Left cardiac atrium (tissue), 4 donors: Measurements from ENCODE around the gene WRNIP1. TPM values are rescaled to one million over a fixed set of nuclear protein-coding genes. Genes with fewer than 3 reads are reported as not detected.
"Not testable (repeated sequence)": the region's sequence is repeated elsewhere in the genome, so short reads cannot be mapped to it uniquely, and the experiment has no call there.

ENCODE experiments used
- ATAC-seq, 2 donors: fragments of 200-7000 bp; cut with Tn5 transposase; one replicate each; pipeline ENCODE4 v1.9.1; 2020; ENCODE audit warnings: mild to moderate bottlenecking in 2 of 2, moderate library complexity in 2 of 2
- DNase-seq: peaks from one replicate; pipeline ENCODE4 v3.0.0-alpha.2; 2020
- intact Hi-C, 2 donors: fragments of 100-400 bp; cut with DNase I; formaldehyde crosslinking; loops; one replicate each; pipeline versions ENCODE4 v1.14.1 to v1.15.1; 2022 to 2023
- total RNA-seq, 2 donors: library from RNA; stranded (reverse); fragmentation: NEBNext Ultra II Directional; extraction: Animal tissue kit (Norgen Biotek cat#: 25700); gene quantifications; one replicate each; pipeline ENCODE4 v1.2.1, GENCODE V29; 2021
- donor health status: DM: no; HTN: yes; CAD: no.
- donor health status: DM: no; HTN: yes; CAD: no; lungs with severe emphysema.
- donor health status: DM: yes; HTN: yes; CAD: no.
- donor health status: Dilated cardiomyopathy.

Gene WRNIP1
- total RNA-seq, 2 donors from 2014 or later: 34.8 to 36.9 TPM

GRCh38 chr6:2755456-2755855 is 9.7 kb upstream of the WRNIP1 start:
- ATAC-seq (no peak), DNase-seq (no peak)
- intact Hi-C loops: loop anchor here in 1 of 2 donors (10.0 kb wide), 1 partner anchor 1161 kb away; no protein-coding TSS in a partner anchor

- DNase-seq (no peak), ATAC-seq (no peak)
- intact Hi-C loops: loop anchor here in 1 of 2 donors (10.0 kb wide), 1 partner anchor 1161 kb away; no protein-coding TSS in a partner anchor
These were observed 9.0 kb upstream of the WRNIP1 start for GRCh38 chr6:2756241-2756640.

DNA sequence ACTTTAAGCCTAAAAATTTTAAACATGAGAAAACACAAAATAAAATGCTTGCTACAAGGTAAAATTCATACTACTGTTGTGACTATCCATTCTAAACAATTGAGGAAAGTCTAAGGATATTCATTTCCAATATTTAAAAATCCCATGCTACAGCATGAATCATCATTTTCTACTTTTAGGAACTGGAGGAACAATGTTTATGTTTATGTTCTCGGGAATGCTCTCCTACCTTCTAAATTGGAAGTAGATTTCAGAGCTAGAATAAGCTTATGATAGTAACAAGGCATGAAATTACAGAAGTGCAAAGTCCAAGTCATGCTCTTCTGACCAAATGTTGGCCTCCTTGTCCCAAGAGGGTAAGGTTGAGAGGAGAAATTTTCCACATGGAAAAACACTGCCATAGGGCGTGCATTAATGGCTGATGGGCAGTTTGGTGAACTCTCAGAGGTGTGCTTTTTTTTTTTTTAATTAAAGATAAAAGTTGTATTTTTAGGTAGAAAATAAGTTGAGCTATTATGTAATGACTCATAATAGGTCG is 8.4 kb upstream of the WRNIP1 start:
- DNase-seq: no peak
- ATAC-seq: no peak
- intact Hi-C loops: loop anchor here in 1 of 2 donors (10.0 kb wide), 1 partner anchor 1162 kb away; no protein-coding TSS in a partner anchor

DNA sequence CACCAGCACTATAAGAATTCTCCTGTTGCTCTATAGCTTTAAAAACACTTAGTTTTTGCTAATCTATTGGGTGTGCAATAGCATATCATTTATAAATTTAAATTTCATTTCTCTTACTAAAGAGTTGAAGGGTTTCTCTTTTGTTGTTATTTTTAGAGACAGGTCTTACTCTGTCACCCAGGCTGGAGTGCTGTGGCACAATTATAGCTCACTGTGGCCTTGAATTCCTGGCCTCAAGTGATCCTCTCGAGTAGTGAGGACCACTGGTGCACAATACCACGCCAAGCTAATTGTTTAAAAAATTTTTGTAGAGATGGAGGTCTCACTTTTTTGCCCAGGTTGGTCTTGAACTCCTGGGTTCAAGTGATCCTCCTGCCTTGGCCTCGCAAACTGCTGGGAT is 6.2 kb upstream of the WRNIP1 start:
- DNase-seq (no peak), ATAC-seq (no peak)

DNA sequence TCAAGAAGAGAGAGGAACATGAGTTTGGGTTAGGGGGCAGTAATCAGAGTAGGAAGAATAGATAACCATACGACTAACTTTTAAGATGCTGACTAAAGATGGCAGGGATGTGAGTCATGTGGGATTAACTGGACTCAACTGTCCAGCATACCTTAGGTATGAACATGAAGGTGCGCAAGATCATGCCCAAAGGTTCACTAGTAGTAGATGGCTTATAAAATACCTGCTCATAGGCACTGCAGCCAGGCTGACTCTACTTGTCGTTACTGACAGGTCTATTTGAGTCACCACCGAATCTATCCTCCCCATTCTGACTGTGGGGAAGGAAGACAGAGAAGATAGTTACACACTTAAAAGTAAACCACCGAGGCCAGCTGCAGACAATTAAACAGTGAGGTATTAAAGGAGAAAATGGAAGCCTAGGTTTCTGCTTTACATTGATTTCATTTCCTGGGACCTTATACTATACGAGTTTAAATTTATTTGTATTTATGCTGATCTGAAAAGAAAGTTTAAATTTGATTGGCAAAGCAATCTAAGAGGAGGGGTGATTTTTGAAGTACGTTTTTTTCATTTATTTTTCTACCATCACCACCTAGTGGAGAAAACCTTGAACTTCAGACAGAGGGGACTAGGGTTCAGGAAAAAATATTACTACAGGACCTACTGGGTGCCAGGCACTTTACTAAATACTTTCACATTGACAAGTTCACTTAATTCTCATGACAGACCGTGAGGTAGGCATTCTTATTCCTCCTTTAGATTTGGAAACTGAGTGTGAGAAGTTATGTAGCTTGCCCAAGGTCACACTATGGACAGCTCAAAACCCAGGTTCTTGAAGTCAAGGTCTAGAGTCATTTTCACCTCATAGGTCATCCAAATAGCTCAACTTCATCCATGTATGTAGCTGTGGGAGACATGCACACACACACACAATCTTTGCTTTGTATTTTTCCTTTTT is 4.0 kb upstream of the WRNIP1 start:
- intact Hi-C loops: no loop called here
- DNase-seq (no peak), ATAC-seq (no peak)

More for the DNA sequence above, 6.2 kb upstream of the WRNIP1 start:
- intact Hi-C loops: loop anchor here in 1 of 2 donors (10.0 kb wide), 1 partner anchor 1164 kb away; no protein-coding TSS in a partner anchor

DNA sequence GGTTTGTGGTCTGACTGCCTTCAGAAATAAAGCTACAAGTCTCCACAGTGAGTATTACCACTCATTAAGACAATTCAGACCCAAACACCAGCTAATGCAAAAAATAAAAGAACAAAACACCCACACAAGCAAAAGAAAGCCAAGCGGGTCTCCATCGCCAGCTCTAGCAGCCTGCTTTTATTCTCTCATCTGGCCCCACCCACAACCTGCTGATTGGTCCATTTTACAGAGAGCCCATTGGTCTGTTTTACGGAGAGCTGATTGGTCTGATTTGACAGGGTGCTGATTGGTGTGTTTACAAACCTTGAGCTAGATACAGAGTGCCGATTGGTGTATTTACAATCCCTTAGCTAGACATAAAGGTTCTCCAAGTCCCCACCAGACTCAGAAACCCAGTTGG is 2.3 kb upstream of the WRNIP1 start:
- intact Hi-C loops, DNase-seq, ATAC-seq: not testable (repeated sequence)

DNA sequence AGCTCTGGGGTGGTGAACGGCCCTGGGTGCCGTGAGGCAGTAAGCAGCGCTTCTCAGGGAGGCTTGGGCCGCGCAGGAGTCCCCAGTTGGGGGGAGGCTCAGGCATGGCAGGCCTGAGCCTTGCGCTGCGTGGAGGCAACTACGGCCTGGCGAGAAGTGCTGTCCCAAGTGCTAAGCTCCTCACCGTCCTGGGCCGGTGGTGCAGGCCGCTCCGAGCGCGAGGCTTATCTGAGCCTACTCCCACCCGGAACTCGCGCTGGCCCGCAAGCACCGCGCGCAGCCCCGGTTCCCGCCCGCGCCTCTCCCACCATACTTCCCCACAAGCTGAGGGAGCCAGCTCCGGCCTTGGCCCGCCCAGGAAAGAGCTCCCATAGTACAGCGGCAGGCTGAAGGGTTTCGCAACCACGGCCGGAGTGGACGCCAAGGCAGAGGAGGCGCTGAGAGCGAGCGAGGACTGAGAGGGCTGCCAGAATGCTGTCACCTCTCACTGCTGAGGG is 1.8 kb upstream of the WRNIP1 start:
- DNase-seq: peak; percentile 44
- no peak for ATAC-seq
- intact Hi-C loops: no loop called here

DNA sequence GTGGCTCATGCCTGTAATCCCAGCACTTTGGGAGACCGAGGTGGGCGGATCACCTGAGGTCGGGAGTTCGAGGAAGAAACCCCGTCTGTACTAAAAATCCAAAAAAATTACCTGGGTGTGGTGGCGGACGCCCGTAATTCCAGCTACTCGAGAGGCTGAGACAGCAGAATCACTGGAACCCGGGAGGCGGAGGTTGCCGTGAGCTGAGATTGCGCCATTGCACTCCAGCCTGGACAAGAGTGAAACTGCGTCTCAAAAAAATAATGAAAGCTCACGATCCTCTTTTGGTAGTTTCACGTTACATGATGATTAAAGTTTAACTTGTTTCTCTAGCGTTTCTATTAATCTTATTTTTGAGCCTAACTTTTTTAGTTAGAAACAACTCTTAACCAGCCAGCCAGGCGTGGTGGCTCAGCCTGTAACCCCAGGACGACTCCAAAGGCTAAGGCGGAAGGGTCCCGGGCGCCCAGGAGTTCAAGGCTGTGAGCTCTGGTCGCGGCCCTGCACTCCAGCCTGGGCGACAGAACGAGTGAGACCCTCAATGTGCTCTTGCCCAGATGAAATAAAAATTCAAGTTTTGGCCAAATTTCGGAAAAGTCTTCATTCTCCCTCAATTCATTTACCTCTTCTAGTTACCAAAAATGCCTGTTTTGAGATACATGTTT is 1.2 kb upstream of the WRNIP1 start:
- no peak for ATAC-seq
- peak; percentile 38 for DNase-seq
- intact Hi-C loops: no loop called here

DNA sequence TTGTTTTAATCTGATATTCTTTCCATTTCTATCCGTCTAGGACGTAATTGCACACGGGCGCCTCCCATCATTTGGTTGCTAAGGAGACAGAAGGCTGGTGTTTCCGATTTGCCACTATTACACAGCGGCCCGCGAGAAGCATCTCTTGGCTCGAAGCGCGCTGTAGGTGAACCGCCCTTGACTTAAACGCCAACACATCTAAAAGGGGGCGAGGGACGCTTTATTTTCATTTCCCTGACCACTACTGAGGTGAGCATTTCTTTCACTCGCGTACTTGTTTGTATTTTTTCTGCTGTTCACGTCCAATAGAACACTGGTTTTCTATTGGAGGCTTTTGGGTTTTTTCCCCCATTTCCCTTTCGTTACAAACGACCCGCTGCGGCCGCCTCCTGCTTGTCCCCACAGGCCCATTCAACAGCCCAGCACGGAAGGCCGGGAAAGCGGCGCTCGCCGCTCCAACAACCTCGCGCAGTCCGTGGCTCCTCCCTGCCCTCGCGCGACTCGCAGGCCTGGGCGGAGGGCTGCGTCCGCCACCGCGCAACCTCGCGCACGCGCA is 505 bp upstream of the WRNIP1 start:
- intact Hi-C loops: no loop called here

GRCh38 chr6:2765896-2766766 is 938 bp downstream of the WRNIP1 start:
- intact Hi-C loops: no loop called here
- ATAC-seq (peak; percentile 22 to 35), DNase-seq (peak; percentile 59)

More for the DNA sequence above, 505 bp upstream of the WRNIP1 start:
- ATAC-seq (peak; percentile 82 to 91), DNase-seq (peak; percentile 48)

- DNase-seq (no peak), ATAC-seq (no peak)
- intact Hi-C loops: no loop called here
These were observed 1.8 kb downstream of the WRNIP1 start for GRCh38 chr6:2766767-2767656.

- intact Hi-C loops: no loop called here
- ATAC-seq (no peak), DNase-seq (no peak)
These were observed 2.7 kb downstream of the WRNIP1 start for GRCh38 chr6:2767657-2768524.

GRCh38 chr6:2768696-2769095 is 3.5 kb downstream of the WRNIP1 start:
- DNase-seq (no peak), ATAC-seq (no peak)
- intact Hi-C loops: no loop called here

GRCh38 chr6:2770171-2770570 is 5.0 kb downstream of the WRNIP1 start:
- peak; percentile 14 to 17 for ATAC-seq

DNA sequence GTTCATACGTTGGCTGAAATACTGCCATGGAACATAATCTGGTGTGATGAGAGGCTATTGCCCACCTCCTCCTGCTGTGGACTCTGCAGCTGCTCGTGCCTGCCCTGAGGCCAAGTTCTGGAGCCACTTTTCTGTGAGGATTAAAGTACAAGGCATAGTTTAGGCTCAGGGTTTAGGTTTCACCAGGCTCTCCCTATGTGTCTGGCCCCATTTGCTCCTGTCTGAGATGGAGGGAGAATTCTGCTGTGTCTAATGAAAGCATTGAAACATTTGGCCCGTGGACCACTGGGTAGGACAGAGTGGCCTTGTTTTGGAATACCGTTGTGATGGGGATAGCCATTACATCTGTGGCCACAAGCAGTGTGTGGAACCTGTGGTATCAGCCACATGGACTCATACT is 5.9 kb downstream of the WRNIP1 start:
- ATAC-seq (no peak), DNase-seq (no peak)
- intact Hi-C loops: no loop called here

More at GRCh38 chr6:2770171-2770570, 5.0 kb downstream of the WRNIP1 start:
- intact Hi-C loops: no loop called here
- DNase-seq: peak; percentile 81

- no peak for ATAC-seq
- DNase-seq: no peak
- intact Hi-C loops: no loop called here
These were observed 7.6 kb downstream of the WRNIP1 start for GRCh38 chr6:2772840-2773239.
